Spleen (tissue), 7 donors: Measurements from ENCODE around the gene DACT3.

Experiments
- CTCF ChIP-seq, 11 experiments: fragments of 200-600 bp in 7 of 11; fragments of 450-650 bp in 4 of 11; sonication (generic) in 4 of 11; IDR thresholded peaks in 8 of 11; conservative IDR thresholded peaks in 3 of 11; 1 replicate in 7 of 11; 2 replicates in 4 of 11; pipeline versions ENCODE4 v1.4.0 to v1.8.0; 2016 to 2021; ENCODE audit warnings: antibody characterized with exemption in 11 of 11, inconsistent platforms in 4 of 11, mild to moderate bottlenecking in 1 of 11
- POLR2A ChIP-seq, 3 donors: fragments of 450-650 bp; IDR thresholded peaks; one replicate each; pipeline ENCODE4 v1.5.1; 2017; ENCODE audit warnings: antibody characterized with exemption in 3 of 3, mild to moderate bottlenecking in 1 of 3
- POLR2AphosphoS5 ChIP-seq, 3 donors: sonication (generic); formaldehyde crosslinking; IDR thresholded peaks; one replicate each; pipeline ENCODE4 v1.5.1; 2017; ENCODE audit warnings: antibody characterized with exemption in 3 of 3
- donor health status: DM: no; HTN: no; CAD: no; lungs with moderate emphysema.
- donor health status: DM: no; HTN: no; CAD: no.
- donor health status: DM: no; HTN: no; CAD: no.

GRCh38 chr19:46710687-46711086 lies 49.7 kb upstream of the DACT3 start:
- no peak for TF ChIP-seq POLR2A (IDR thresholded peaks at IDR 0.05)
- TF ChIP-seq CTCF (IDR thresholded peaks at IDR 0.05 in 8 of 11, conservative IDR thresholded peaks at IDR 0.05 in 3 of 11), result no peak
- peak; percentile 16 to 69 (median 31) for TF ChIP-seq POLR2AphosphoS5 (IDR thresholded peaks at IDR 0.05)
